ENCODE results near the gene PRRC2C. TPM values are rescaled to one million over a fixed set of nuclear protein-coding genes. Genes with fewer than 3 reads are reported as not detected.
A peak's percentile ranks its signal among the peaks of the same experiment; 100 is the strongest.

The PRRC2C gene
- total RNA-seq, 6 experiments from 2014 or later: 125 to 144 (median 136) TPM

DNA sequence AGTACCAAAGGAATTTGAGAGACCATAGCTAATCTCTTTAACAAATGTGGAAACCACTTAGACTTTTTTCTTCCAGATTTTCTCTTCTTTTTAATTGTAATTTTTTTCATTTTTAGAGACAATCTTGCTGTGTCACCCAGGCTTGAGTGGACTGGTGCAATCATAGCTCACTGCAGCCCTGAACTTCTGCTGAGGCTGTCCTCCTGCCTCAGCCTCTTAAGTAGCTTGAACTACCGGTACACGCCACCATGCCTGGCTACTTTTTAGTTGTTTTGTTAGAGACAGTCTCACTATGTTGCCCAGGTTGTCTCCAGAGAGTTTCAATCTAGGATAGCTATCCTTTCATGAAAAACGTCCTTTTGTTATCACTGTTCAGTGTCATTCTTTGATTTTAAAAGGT, 15.0 kb downstream of the PRRC2C start:
- Mint-ChIP-seq H3K27me3 (ENCODE audit: insufficient read depth) (no peaks in the 10 kb centered on the region; the same call in 1 of the 2 replicates), H3K9me3 (no peaks in the 10 kb centered on the region), H3K4me3 (no peak overlapping the region), H3K36me3 (ENCODE audit: low read depth) (peaks cover 35% of the 10 kb centered on the region), H3K27ac (no peak overlapping the region), H3K4me1 (ENCODE audit: low read depth) (peaks cover 31% of the 10 kb centered on the region)
- no peak for DNase-seq
- TF ChIP-seq, protein P1, sequence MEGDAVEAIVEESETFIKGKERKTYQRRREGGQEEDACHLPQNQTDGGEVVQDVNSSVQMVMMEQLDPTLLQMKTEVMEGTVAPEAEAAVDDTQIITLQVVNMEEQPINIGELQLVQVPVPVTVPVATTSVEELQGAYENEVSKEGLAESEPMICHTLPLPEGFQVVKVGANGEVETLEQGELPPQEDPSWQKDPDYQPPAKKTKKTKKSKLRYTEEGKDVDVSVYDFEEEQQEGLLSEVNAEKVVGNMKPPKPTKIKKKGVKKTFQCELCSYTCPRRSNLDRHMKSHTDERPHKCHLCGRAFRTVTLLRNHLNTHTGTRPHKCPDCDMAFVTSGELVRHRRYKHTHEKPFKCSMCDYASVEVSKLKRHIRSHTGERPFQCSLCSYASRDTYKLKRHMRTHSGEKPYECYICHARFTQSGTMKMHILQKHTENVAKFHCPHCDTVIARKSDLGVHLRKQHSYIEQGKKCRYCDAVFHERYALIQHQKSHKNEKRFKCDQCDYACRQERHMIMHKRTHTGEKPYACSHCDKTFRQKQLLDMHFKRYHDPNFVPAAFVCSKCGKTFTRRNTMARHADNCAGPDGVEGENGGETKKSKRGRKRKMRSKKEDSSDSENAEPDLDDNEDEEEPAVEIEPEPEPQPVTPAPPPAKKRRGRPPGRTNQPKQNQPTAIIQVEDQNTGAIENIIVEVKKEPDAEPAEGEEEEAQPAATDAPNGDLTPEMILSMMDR (IDR thresholded peaks at IDR 0.05): no peak

DNA sequence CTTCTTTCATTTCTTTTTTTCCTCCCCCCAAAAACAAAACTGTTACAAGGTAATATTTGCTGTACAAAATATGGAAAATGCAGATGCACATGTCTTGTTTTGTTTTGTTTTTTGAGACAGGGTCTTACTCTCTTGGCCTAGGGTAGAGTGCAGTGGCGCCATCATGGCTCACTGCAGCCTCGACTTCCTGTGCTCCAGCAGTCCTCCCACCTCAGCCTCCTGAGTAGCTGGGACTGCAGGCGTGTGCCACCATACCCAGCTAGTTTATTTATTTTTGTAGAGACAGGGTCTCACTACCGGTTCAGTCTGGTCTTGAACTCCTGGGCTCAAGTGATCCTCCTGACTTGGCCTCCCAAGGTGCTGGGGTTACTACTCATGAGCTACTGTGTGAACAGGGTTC, 15.5 kb downstream of the PRRC2C start:
- DNase-seq: no peak
- Mint-ChIP-seq H3K27me3 (ENCODE audit: insufficient read depth) (no peaks in the 10 kb centered on the region; the same call in 1 of the 2 replicates), H3K36me3 (ENCODE audit: low read depth) (peaks cover 35% of the 10 kb centered on the region), H3K9me3 (no peaks in the 10 kb centered on the region), H3K27ac (peak overlapping the region; percentile 21; the same call in 1 of the 2 replicates), H3K4me1 (ENCODE audit: low read depth) (peaks cover 29% of the 10 kb centered on the region), H3K4me3 (no peak overlapping the region)
- TF ChIP-seq, protein P1 (IDR thresholded peaks at IDR 0.05): no peak

- Mint-ChIP-seq H3K4me1 (ENCODE audit: low read depth) (peaks cover 30% of the 10 kb centered on the region), H3K9me3 (no peaks in the 10 kb centered on the region), H3K4me3 (no peak overlapping the region), H3K27ac (no peak overlapping the region), H3K27me3 (ENCODE audit: insufficient read depth) (no peaks in the 10 kb centered on the region; the same call in 1 of the 2 replicates), H3K36me3 (ENCODE audit: low read depth) (peaks cover 35% of the 10 kb centered on the region)
- TF ChIP-seq, protein P1 (IDR thresholded peaks at IDR 0.05): no peak
- DNase-seq: no peak
Measured at GRCh38 chr1:171501305-171502024, 16.1 kb downstream of the PRRC2C start.

DNA sequence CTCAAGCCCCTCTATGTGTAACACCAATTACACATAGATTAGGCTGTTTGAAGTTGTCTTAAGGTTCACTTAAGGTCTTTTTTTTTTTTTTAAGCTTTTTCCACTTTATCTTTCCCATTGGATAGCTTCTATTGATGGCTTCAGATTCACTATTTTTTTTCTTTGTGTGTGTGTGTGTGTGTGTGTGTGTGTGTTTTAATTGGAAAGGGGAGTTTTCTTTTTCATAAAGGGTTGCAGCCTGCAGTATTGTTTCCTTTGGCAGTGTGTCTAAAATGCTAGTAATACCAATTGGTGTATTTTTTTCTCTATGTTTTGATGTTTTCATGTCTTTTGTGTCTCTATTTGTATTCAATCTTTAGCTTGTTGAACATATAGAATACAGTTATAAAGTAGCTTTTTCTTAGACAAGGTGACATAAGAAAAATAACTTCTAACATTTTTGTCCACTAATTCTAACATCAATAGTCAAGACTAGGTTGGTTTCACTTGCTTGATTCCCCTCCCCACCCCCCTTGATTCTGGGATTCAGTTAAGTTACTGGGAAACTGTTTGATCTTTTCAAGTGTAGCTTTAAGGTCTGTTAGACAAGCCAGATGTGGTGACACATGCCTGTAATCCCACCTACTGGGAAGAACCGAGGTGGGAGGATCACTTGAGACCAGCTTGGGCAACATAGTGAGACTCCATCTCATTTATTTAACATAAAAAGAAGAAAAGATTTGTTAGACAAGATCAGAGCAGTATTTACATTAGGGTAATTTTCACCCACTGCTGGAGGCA, 21.4 kb downstream of the PRRC2C start:
- no peaks in the 10 kb centered on the region for H3K9me3 Mint-ChIP-seq
- H3K4me1 Mint-ChIP-seq (ENCODE audit: low read depth): peaks cover 46% of the 10 kb centered on the region
- H3K4me3 Mint-ChIP-seq: no peak overlapping the region
- H3K36me3 Mint-ChIP-seq (ENCODE audit: low read depth): peaks cover 14% of the 10 kb centered on the region
- TF ChIP-seq, protein P1 (IDR thresholded peaks at IDR 0.05): no peak
- no peak for DNase-seq
- H3K27me3 Mint-ChIP-seq (ENCODE audit: insufficient read depth): no peaks in the 10 kb centered on the region
- no peak overlapping the region for H3K27ac Mint-ChIP-seq

DNA sequence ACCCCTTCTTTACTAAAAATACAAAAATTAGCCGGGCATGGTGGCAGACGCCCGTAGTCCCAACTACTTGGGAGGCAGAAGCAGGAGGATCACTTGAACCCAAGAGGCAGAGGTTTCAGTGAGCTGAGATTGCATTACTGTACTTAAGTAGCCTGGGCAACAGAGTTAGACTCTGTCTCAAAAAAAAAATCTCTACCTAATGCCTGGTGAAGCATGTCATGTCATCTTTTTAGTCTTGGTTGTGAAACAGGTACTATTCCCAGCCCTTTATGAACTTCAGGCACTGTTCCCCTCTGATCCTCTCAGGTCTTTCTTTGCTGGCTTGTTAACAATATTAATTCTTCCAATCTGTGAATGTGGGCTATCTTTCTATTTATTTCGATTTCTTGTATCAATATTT, 22.1 kb downstream of the PRRC2C start:
- H3K27me3 Mint-ChIP-seq (ENCODE audit: insufficient read depth): no peaks in the 10 kb centered on the region
- H3K27ac Mint-ChIP-seq: no peak overlapping the region
- no peaks in the 10 kb centered on the region for H3K9me3 Mint-ChIP-seq
- peaks cover 17% of the 10 kb centered on the region for H3K36me3 Mint-ChIP-seq (ENCODE audit: low read depth)
- TF ChIP-seq, protein P1 (IDR thresholded peaks at IDR 0.05): no peak
- H3K4me3 Mint-ChIP-seq: no peak overlapping the region
- DNase-seq: no peak
- H3K4me1 Mint-ChIP-seq (ENCODE audit: low read depth): peaks cover 50% of the 10 kb centered on the region

All from HFFc6 (cell line).